ENCODE results near the gene TEPSIN. TPM values are rescaled to one million over a fixed set of nuclear protein-coding genes. Genes with fewer than 3 reads are reported as not detected.

TEPSIN gene
- total and polyA plus RNA-seq, 4 donors = 20.7 to 48.7 (median 31.1) TPM

- Histone ChIP-seq H3K4me1 (ENCODE audit: control insufficient read depth in 5 of 5, insufficient read depth in 5 of 5, low read length in 5 of 5) (peaks cover 0 to 13% (median 9%) of the 10 kb centered on the region in 5 donors), H3K36me3 (ENCODE audit: control insufficient read depth in 4 of 4, insufficient read depth in 4 of 4, low read length in 4 of 4) (peaks cover 2 to 62% (median 12%) of the 10 kb centered on the region in 4 donors), H3K4me3 (no peak overlapping the region), H3K9me3 (ENCODE audit: control insufficient read depth in 4 of 4, insufficient read depth in 3 of 4, low read length in 3 of 4) (no peaks in the 10 kb centered on the region), H3K9ac (ENCODE audit: insufficient read depth in 1 of 2, low read length in 2 of 2) (no peak overlapping the region), H3K27ac (ENCODE audit: low read depth in 1 of 2, low read length in 1 of 2) (no peak overlapping the region), H3K27me3 (ENCODE audit: control insufficient read depth in 3 of 3, insufficient read depth in 3 of 3, low read length in 2 of 3) (no peaks in the 10 kb centered on the region)
- TF ChIP-seq CTCF (IDR thresholded peaks at IDR 0.05; ENCODE audit: control extremely low read depth, extremely low read depth) = no peak
- 93% methylated on average over 21 of the region's 21 CpGs for WGBS, 2 donors
- DNase-seq (no peak), ATAC-seq (ENCODE audit: insufficient read depth, low FRiP score) (no peak)
These were observed 4.9 kb downstream of the TEPSIN start for GRCh38 chr17:81233811-81234505.

DNA sequence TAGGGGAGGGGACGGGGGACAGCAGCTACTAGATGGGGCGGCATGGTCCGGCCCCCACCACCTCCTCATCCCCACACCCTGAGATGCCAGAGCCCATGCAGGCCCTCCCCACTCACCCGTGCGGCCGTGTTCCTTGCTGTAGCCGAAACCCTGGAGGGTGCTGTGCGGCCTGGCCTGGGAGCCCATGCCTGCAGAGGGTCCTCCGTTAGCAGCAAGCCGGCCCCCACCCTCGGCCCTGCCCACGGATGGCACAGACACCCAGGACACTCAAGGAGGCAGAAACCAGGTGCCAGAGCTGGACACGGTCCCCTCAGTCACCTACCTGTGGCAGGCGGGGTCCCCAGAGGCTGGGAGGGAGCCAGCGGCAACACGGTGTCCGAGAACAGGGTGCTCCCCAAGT lies 5.5 kb downstream of the TEPSIN start:
- no peak for ATAC-seq (ENCODE audit: insufficient read depth, low FRiP score)
- DNase-seq = no peak
- TF ChIP-seq CTCF (IDR thresholded peaks at IDR 0.05; ENCODE audit: control extremely low read depth, extremely low read depth) = no peak
- Histone ChIP-seq H3K4me1 (ENCODE audit: control insufficient read depth in 5 of 5, insufficient read depth in 5 of 5, low read length in 5 of 5) (peaks cover 0 to 13% (median 8%) of the 10 kb centered on the region in 5 donors), H3K4me3 (no peak overlapping the region), H3K27ac (ENCODE audit: low read depth in 1 of 2, low read length in 1 of 2) (no peak overlapping the region), H3K9ac (ENCODE audit: insufficient read depth in 1 of 2, low read length in 2 of 2) (no peak overlapping the region), H3K9me3 (ENCODE audit: control insufficient read depth in 4 of 4, insufficient read depth in 3 of 4, low read length in 3 of 4) (no peaks in the 10 kb centered on the region), H3K27me3 (ENCODE audit: control insufficient read depth in 3 of 3, insufficient read depth in 3 of 3, low read length in 2 of 3) (no peaks in the 10 kb centered on the region), H3K36me3 (ENCODE audit: control insufficient read depth in 4 of 4, insufficient read depth in 4 of 4, low read length in 4 of 4) (peaks cover 2 to 65% (median 12%) of the 10 kb centered on the region in 4 donors)
- 92 to 96% methylated on average over 16 to 17 of the region's 17 CpGs for whole genome bisulfite sequencing, 2 donors

- no peak overlapping the region for H3K27ac ChIP-seq (ENCODE audit: low read depth in 1 of 2, low read length in 1 of 2)
- H3K27me3 ChIP-seq (ENCODE audit: control insufficient read depth in 3 of 3, insufficient read depth in 3 of 3, low read length in 2 of 3) = no peaks in the 10 kb centered on the region
- DNase-seq (no peak), ATAC-seq (ENCODE audit: insufficient read depth, low FRiP score) (no peak)
- WGBS, 2 donors = 95% methylated on average over 18 to 19 of the region's 19 CpGs
- no peak for TF ChIP-seq CTCF (IDR thresholded peaks at IDR 0.05; ENCODE audit: control extremely low read depth, extremely low read depth)
- H3K9ac ChIP-seq (ENCODE audit: insufficient read depth in 1 of 2, low read length in 2 of 2) = no peak overlapping the region
- H3K36me3 ChIP-seq (ENCODE audit: control insufficient read depth in 4 of 4, insufficient read depth in 4 of 4, low read length in 4 of 4) = peaks cover 2 to 67% (median 12%) of the 10 kb centered on the region in 4 donors
- no peak overlapping the region for H3K4me3 ChIP-seq
- H3K9me3 ChIP-seq (ENCODE audit: control insufficient read depth in 4 of 4, insufficient read depth in 3 of 4, low read length in 3 of 4) = no peaks in the 10 kb centered on the region
- H3K4me1 ChIP-seq (ENCODE audit: control insufficient read depth in 5 of 5, insufficient read depth in 5 of 5, low read length in 5 of 5) = peaks cover 0 to 10% (median 3%) of the 10 kb centered on the region in 5 donors
These were observed 6.1 kb downstream of the TEPSIN start for GRCh38 chr17:81232616-81233241.
